HG03060 (cell line): ENCODE measurements around the gene FHOD3.
"Not testable (repeated sequence)": the region's sequence is repeated elsewhere in the genome, so short reads cannot be mapped to it uniquely, and the experiment has no call there.

Experiments
- ATAC-seq: cut with Tn5 transposase; IDR thresholded peaks from one replicate; pipeline ENCODE4 v1.9.1; 2021; ENCODE audit warnings: low read depth, moderate number of reproducible peaks; ENCODE audit not compliant: unreplicated experiment

The FHOD3 gene

GRCh38 chr18:36533446-36534153, 236.1 kb downstream of the FHOD3 start:
- no peak for ATAC-seq

- ATAC-seq, result peak; percentile 43
Measured at GRCh38 chr18:36534154-36534688, 236.7 kb downstream of the FHOD3 start.

- no peak for ATAC-seq
Measured at GRCh38 chr18:36535202-36535935, 237.9 kb downstream of the FHOD3 start.

DNA sequence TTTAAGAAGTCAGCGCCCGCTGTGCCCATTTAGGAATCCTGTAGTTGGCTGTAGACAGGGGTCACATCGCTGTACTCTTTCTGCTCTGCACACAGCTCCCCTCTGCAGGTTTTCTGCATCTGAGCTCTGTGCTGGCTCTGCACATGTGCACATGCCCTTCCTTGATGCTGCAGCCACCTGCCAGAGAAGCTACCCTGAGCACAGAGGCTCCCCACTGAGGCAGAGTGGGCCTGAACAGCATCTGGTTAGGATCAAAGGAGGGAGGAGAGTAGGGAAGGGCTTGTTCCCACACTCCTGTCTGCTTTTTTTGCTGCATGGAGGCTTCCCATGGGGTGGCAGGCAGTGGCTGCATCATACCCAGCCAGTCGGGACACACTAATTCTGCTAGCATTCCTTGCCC, 238.9 kb downstream of the FHOD3 start:
- ATAC-seq, result no peak

DNA sequence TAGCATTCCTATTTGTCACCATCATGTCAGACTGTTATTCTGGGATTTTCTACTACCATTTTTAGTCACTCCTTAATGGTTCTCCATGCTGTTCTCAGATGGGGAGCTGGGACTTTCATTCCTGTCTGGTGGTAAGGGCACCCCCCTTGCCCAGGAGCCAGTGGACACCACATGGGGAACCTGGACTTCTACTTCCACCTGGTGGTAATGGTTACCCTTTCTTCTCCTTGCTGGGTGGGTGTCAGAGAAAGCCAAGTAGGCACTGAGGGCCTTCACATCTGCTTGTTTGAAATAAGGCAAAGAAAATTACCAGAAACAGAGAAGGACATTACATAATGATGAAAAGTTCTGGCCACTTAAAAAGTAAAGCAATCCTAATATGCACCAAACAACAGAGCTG, 239.8 kb downstream of the FHOD3 start:
- no peak for ATAC-seq

- no peak for ATAC-seq
Measured at GRCh38 chr18:36539674-36540231, 242.2 kb downstream of the FHOD3 start.

DNA sequence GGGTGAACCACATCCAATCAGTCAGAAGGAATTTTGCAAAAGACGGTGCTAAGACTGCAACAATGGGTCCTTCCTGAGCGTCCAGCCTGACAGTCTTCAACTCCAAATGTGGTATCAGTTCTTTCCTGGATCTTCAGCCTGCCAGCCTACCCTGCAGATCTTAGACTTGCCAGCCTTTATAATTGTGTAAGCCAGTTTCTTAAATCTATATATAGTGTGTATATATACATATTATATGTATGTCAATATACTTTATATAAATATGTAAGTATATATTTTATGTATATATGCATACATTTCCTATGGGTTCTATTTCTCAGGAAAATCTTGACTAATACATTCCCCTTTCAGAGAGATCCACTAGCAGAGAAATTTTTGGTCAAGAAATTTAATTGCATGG, 245.5 kb downstream of the FHOD3 start:
- ATAC-seq, result no peak

GRCh38 chr18:36543991-36544725, 246.6 kb downstream of the FHOD3 start:
- ATAC-seq, result no peak

GRCh38 chr18:36545821-36546427, 248.4 kb downstream of the FHOD3 start:
- ATAC-seq, result no peak

GRCh38 chr18:36546876-36547275, 249.4 kb downstream of the FHOD3 start:
- no peak for ATAC-seq

- ATAC-seq, result no peak
Measured at GRCh38 chr18:36547544-36547943, 250.0 kb downstream of the FHOD3 start.

GRCh38 chr18:36551274-36551673, 253.8 kb downstream of the FHOD3 start:
- ATAC-seq, result not testable (repeated sequence)

DNA sequence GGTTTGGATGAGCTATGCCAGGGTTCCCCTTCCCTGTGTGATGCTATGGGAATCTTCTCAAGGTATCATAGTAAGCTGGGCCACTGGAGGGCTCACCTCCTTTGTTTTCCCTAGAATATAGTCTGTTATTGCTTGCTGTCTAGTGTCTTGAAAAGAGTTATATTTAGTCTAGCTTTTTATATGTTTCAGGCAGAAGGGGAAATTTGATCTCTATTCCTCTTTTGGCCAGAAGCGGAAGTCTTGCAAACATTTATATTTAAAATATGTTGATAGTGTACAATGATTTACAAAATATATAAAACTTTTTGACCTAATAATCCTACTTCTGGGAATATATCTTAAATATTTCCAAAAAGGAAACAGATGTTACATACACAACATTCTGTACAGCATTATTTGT, 260.7 kb downstream of the FHOD3 start:
- ATAC-seq, result no peak

DNA sequence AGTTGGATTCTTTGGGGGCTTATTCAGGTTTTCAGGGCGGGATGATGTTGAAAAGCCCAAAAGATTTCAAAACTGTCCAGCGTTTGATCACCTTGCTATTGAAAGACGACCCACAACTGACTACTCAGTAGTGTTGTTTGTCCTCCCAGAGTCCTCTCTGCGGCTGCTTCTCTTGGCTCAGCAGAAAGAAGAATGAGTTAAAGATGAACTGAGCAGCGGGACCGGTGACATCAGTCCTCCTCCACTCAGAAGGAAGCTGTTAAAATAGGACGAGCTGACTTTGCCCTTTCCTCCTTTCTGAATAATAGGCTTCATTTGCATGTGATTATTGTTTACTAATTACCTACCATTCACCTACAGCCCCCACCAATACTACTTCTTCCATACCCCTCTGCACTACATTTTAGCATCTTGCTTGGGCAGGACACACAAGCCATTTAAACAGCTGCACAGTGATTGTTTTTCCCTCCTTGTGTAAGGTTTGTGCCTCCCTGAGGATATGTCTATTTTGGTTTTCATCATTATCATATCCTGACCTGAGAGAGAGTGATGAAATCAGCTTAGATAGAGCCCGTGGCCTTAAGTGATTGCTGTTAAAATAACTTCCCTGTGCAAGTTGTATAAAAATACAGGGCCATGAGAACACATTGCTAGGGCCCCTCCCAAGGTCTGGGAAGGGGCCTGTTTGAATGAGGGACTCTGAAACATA, 261.8 kb downstream of the FHOD3 start:
- ATAC-seq, result no peak

- no peak for ATAC-seq
Measured at GRCh38 chr18:36560187-36560586, 262.7 kb downstream of the FHOD3 start.

GRCh38 chr18:36561046-36561445, 263.5 kb downstream of the FHOD3 start:
- ATAC-seq, result no peak

DNA sequence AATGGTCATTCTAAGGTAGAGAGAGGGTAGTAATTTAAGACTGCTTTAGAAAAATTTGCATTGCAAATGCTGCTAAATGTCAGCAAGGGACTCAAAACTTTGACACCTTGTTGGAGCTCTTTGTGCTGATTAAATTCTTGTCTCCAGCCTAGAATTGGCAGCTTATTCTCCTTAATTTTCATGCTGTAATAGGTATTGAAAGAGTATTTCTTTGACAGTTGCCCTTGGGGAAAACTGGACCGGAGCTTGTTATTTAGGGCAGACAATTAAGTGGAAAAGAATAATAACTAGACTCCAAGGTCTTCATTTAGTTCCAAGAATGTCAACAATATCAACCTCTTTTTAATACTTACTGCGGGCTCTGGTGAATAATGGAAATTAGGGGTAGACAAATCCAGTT, 267.3 kb downstream of the FHOD3 start:
- no peak for ATAC-seq

DNA sequence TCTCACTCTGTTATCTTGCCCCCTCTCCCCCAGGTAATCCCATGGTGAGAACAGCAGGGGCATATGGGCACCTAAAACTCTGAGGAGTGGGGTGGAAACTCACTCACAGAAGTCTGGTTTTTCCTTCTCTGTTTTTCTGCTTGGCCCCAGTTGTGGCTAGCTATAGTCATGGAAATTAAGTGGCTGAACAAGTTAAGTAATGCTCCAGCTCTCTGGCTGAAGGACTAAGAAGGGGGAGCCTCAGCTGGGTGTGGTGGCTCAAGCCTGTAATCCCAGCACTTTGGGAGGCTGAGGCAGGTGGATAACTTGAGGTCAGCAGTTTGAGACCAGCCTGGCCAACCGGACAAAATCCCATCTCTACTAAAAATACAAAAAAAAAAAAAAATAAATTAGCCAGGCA, 270.3 kb downstream of the FHOD3 start:
- no peak for ATAC-seq

DNA sequence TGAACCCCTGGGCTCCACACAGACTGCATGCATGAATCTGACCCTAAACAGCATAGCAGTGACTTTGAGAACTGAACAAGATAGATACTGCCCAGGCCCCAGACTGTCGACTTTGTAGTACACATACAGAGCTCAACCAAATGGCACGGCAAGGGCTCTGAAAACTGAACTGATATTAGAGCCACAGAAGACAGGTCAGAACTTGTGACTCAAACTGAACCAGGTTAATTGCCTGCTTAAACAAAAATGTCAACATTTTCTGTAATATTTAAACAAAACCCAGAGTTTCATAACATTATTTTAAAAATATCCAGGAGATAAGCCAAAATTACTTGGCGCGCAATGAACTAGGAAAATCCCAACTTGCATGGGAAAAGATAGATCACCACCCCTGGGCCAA, 271.0 kb downstream of the FHOD3 start:
- ATAC-seq, result no peak
